ENCODE measurements around the gene PHYH. TPM values are rescaled to one million over a fixed set of nuclear protein-coding genes. Genes with fewer than 3 reads are reported as not detected.
"Not testable (repeated sequence)": the region's sequence is repeated elsewhere in the genome, so short reads cannot be mapped to it uniquely, and the experiment has no call there.

The PHYH gene
- total RNA-seq, 2 experiments from 2014 or later, result 15.6 to 17.0 TPM

- POLR2A ChIA-PET, result no interaction called here
Observed at GRCh38 chr10:13236638-13237037, 63.2 kb downstream of the PHYH start.

GRCh38 chr10:13234736-13235135 lies 65.1 kb downstream of the PHYH start:
- POLR2A ChIA-PET, result interaction anchor here (0.7 kb wide), 1 partner anchor 1636 kb away, joined by 4 read pairs; no protein-coding TSS in a partner anchor
- CTCF ChIA-PET, result not testable (repeated sequence)

More at GRCh38 chr10:13236638-13237037, 63.2 kb downstream of the PHYH start:
- CTCF ChIA-PET, result no interaction called here

GRCh38 chr10:13234172-13234571 lies 65.7 kb downstream of the PHYH start, which contains the start of gene UCMA:
UCMA (minus strand) TSS chr10:13234374; CDS start chr10:13234258, 116 bp downstream.
- CTCF ChIA-PET, result no interaction called here
- POLR2A ChIA-PET, result interaction anchor here (0.7 kb wide), 1 partner anchor 1636 kb away, joined by 4 read pairs; no protein-coding TSS in a partner anchor

GRCh38 chr10:13233358-13233757 lies 66.5 kb downstream of the PHYH start:
- CTCF ChIA-PET, result no interaction called here
- POLR2A ChIA-PET, result no interaction called here

DNA sequence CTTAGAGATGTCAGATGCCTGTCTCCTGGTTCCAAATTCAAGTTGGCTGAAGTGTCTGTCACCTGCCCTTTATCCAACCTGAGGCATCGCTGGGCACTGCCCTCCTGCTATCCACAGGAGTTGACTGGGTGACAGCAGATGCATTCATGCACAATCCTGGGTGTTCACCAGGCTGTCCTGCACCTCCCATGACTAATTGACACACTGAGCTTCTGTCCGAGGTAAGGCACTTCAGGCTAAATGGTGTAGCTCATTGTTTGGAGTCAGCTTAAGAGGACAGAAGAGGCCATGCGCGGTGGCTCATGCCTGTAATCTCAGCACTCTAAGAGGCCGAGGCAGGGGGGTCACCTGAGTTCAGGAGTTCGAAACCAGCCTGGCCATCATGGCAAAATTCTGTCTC lies 68.1 kb downstream of the PHYH start:
- POLR2A ChIA-PET, result no interaction called here
- CTCF ChIA-PET, result interaction anchor here (1.1 kb wide), 1 partner anchor 10 kb away, joined by 5 read pairs; no protein-coding TSS in a partner anchor

DNA sequence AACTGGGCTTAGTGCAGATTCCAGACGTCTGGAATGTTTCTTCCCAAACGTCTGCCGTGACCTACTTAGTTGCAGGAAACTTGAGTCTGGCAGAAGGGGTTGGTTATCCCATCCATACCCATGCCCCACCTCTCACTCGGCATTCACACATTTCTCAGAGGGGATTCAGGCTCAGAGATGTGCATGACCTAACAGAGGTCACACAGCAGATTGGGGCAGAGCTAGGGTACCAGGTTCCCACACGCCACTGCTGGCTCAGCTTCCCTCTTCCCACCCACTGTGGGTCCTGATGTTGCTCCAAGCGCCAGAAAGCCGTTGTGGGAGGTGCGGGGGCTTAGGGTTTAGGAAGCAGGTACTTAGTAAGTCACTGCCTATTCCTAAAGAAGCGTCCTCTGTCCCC lies 68.7 kb downstream of the PHYH start:
- ChIA-PET CTCF (no interaction called here), POLR2A (no interaction called here)

Other genes with a start within 250 kb of the PHYH start
- gene OPTN, start 199.9 kb downstream of the PHYH start, total RNA-seq, result 10 to 100 TPM; 44.0 to 49.5 TPM
- gene MCM10, start 138.5 kb downstream of the PHYH start, total RNA-seq, result 10 to 100 TPM; 90.8 to 90.9 TPM
- gene UCMA, start 65.7 kb downstream of the PHYH start, total RNA-seq, result not detected
- 10 to 100 TPM; 55.2 to 58.1 TPM for gene SEPHS1, start 48.2 kb upstream of the PHYH start, total RNA-seq
- under 1 TPM in 1 of 2 experiments, not detected in 1; 0.19 TPM for gene BEND7, start 228.9 kb upstream of the PHYH start, total RNA-seq

Data from activated CD8-positive, alpha-beta memory T cell treated with anti-CD3 and anti-CD28 coated beads for 36 hours (primary cell).